Uterus (tissue), 2 donors: ENCODE measurements around the gene KRTAP10-12.

Experiments used
- CTCF ChIP-seq, 4 experiments: fragments of 200-600 bp in 2 of 4; fragments of 450-650 bp in 2 of 4; sonication (generic) in 2 of 4; IDR thresholded peaks; one replicate each; pipeline ENCODE4 v1.5.1; 2016 to 2019; ENCODE audit warnings: antibody characterized with exemption in 4 of 4, mild to moderate bottlenecking in 2 of 4, moderate library complexity in 1 of 4
- POLR2A ChIP-seq, 2 donors: fragments of 450-650 bp; IDR thresholded peaks; one replicate each; pipeline ENCODE4 v1.6.1; 2016; ENCODE audit warnings: antibody characterized with exemption in 2 of 2, mild to moderate bottlenecking in 1 of 2, moderate library complexity in 1 of 2

- TF ChIP-seq CTCF (IDR thresholded peaks at IDR 0.05), result no peak
- TF ChIP-seq POLR2A (IDR thresholded peaks at IDR 0.05), result no peak
Observed at GRCh38 chr21:44740742-44741141, 43.8 kb downstream of the KRTAP10-12 start.
